PC-9 (cell line): ENCODE results near the gene SPG11.

Source experiments
- EZH2 ChIP-seq: fragments of 200-600 bp; sonication (generic); IDR thresholded peaks from 2 replicates; pipeline ENCODE4 v1.8.0; 2017; ENCODE audit warnings: antibody characterized with exemption, low read depth
- TF ChIP-seq, protein P1 (sequence below): fragments of 200-600 bp; sonication (generic); conservative IDR thresholded peaks from 2 replicates; pipeline ENCODE4 v1.6.1; 2017; ENCODE audit warnings: mixed run types, antibody characterized with exemption, mild to moderate bottlenecking, moderate library complexity

DNA sequence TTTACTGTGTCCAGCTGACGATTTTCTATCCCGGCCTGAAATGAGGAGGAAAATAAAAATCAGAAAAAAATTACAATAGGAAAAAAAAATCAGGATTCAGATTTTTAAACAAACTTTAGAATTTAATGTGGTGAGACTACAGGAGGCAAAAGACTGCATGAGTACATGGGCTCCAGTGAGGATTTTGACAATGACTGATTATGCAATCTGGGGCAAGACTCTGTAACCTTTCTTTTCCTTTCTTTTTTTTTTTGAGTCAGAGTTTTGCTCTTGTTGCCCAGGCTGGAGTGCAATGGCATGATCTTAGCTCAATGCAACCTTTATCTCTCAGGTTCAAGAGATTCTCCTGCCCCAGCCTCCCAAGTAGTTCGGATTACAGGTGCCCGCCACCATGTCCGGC, 29.9 kb downstream of the SPG11 start:
- TF ChIP-seq, protein P1, sequence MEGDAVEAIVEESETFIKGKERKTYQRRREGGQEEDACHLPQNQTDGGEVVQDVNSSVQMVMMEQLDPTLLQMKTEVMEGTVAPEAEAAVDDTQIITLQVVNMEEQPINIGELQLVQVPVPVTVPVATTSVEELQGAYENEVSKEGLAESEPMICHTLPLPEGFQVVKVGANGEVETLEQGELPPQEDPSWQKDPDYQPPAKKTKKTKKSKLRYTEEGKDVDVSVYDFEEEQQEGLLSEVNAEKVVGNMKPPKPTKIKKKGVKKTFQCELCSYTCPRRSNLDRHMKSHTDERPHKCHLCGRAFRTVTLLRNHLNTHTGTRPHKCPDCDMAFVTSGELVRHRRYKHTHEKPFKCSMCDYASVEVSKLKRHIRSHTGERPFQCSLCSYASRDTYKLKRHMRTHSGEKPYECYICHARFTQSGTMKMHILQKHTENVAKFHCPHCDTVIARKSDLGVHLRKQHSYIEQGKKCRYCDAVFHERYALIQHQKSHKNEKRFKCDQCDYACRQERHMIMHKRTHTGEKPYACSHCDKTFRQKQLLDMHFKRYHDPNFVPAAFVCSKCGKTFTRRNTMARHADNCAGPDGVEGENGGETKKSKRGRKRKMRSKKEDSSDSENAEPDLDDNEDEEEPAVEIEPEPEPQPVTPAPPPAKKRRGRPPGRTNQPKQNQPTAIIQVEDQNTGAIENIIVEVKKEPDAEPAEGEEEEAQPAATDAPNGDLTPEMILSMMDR, result no peak
- no peak for TF ChIP-seq EZH2
